Fibroblast of lung (primary cell): ENCODE data around the gene USP24.

Experiments used
- EZH2 ChIP-seq: IDR thresholded peaks from 2 replicates; pipeline ENCODE4 v1.5.1; 2012; ENCODE audit warnings: low read length, control low read depth, mild to moderate bottlenecking; ENCODE audit errors: missing control alignments
- TF ChIP-seq, protein P1 (sequence below), 2 donors: IDR thresholded peaks in 1 of 2; conservative IDR thresholded peaks in 1 of 2; 1 replicate in 1 of 2; 2 replicates in 1 of 2; pipeline ENCODE4 v1.5.1; 2011 to 2012; ENCODE audit warnings: low read length in 2 of 2, control low read depth in 1 of 2, inconsistent platforms in 1 of 2, low read depth in 1 of 2, mild to moderate bottlenecking in 1 of 2

DNA sequence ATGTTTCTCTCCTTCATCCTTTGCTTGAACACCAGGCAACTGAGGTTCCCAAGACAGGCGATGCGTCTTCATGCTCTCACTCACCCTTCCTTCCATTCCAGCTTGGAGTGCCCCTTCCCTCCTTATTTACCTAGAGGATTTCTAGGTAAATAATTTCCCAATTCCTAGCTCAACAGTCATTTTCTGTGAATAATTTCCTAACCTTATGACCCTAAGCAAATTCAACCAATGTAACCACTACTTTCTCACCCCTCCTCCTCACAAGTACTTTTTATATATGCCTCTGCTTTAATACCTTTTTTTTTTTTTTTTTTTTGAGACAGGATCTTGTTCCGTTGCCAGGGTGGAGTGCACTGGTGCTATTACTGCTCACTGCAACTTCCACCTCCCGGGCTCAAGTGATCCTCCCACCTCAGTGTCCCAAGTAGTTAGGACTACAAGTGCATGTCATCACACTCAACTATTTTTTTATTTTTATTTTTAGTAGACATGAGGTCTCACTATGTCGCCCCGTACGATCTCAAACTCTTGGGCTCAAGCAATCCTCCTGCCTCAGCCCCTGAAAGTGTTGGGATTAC lies 86.7 kb downstream of the USP24 start:
- TF ChIP-seq, protein P1, sequence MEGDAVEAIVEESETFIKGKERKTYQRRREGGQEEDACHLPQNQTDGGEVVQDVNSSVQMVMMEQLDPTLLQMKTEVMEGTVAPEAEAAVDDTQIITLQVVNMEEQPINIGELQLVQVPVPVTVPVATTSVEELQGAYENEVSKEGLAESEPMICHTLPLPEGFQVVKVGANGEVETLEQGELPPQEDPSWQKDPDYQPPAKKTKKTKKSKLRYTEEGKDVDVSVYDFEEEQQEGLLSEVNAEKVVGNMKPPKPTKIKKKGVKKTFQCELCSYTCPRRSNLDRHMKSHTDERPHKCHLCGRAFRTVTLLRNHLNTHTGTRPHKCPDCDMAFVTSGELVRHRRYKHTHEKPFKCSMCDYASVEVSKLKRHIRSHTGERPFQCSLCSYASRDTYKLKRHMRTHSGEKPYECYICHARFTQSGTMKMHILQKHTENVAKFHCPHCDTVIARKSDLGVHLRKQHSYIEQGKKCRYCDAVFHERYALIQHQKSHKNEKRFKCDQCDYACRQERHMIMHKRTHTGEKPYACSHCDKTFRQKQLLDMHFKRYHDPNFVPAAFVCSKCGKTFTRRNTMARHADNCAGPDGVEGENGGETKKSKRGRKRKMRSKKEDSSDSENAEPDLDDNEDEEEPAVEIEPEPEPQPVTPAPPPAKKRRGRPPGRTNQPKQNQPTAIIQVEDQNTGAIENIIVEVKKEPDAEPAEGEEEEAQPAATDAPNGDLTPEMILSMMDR (conservative IDR thresholded peaks at IDR 0.05 in 1 of 2, IDR thresholded peaks at IDR 0.05 in 1 of 2; ENCODE audit: low read depth in 1 of 2, low read length in 2 of 2) = no peak
- no peak for TF ChIP-seq EZH2
